ENCODE measurements around the gene NATD1. TPM values are rescaled to one million over a fixed set of nuclear protein-coding genes. Genes with fewer than 3 reads are reported as not detected.
A peak's percentile ranks its signal among the peaks of the same experiment; 100 is the strongest.

NATD1 gene
- total and polyA plus RNA-seq, 9 of the 15 experiments (the other 6 are each of a cell fraction or from before 2014, with no cell fraction given): 0.24 to 5.4 (median 1.6) TPM

DNA sequence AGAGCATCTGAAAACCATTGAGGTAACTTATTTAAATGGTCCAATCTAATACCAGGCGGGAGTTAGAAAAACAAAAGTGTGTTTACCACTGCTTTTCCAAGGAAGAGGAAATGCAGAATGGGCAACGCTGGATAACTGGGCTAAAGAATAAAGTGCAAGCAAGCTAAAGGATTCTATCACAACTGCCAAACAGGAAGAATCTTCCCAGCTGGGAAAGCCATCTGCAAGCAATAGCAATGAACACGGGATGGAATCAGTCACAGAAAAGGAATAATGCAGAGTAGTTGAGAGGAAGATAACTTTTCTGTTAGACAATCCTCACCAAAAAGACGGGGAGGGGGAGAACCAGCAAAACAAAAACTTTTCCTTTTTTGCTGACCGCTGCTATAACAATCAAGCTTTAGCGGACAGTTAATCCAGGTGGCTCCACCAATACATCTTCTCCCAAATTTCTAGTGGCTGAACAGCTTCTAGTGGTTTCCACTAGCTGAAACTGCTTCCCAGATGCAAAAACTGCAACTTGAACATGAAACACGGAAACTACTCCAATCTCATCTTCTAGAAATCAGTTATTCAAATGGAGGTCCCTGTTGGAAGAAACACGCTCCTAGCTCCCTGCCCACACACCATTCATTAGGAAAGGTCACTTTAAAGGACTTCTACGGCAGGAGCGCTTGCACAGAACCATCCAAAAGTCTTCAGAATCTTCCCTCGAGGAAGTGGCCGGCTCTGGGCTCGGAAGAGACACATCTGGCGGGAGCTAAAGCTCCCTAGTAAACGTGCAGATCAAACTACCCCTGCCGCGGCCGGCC is 40.2 kb downstream of the NATD1 start:
- H2AFZ ChIP-seq (ENCODE audit: low read depth, low read length): no peak overlapping the region
- in situ Hi-C loops (cut with MboI): no loop called here
- H3K9me1 ChIP-seq (ENCODE audit: control insufficient read depth, insufficient read depth, low read length): no peaks in the 10 kb centered on the region
- FAIRE-seq (peak; percentile 15), DNase-seq (ENCODE audit: extremely low read depth in 1 of 4, low spot score in 3 of 4) (no peak), ATAC-seq (no peak)
- peaks cover 56% of the 10 kb centered on the region for H3K36me3 ChIP-seq (ENCODE audit: control insufficient read depth, insufficient read depth, low read length)
- H3K9me3 ChIP-seq (replicated peaks; ENCODE audit: control insufficient read depth, insufficient read depth, low read depth, low read length): no peaks in the 10 kb centered on the region
- POLR2A ChIA-PET: interaction anchor here (0.8 to 5.1 kb wide), 5 partner anchors 12 to 170 kb away, joined by 3 to 22 read pairs (median 3); partner anchors contain the start of gene USP22
- CTCF ChIA-PET (ENCODE audit: low intra/inter-chr PET ratio): no interaction called here
- TF ChIP-seq, protein P1, sequence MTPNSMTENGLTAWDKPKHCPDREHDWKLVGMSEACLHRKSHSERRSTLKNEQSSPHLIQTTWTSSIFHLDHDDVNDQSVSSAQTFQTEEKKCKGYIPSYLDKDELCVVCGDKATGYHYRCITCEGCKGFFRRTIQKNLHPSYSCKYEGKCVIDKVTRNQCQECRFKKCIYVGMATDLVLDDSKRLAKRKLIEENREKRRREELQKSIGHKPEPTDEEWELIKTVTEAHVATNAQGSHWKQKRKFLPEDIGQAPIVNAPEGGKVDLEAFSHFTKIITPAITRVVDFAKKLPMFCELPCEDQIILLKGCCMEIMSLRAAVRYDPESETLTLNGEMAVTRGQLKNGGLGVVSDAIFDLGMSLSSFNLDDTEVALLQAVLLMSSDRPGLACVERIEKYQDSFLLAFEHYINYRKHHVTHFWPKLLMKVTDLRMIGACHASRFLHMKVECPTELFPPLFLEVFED (CRISPR knock-in tag; conservative IDR thresholded peaks at IDR 0.05): no peak
- TF ChIP-seq HCFC1 (IDR thresholded peaks at IDR 0.05; ENCODE audit: low read depth, low read length): no peak
- TF ChIP-seq, protein P2, sequence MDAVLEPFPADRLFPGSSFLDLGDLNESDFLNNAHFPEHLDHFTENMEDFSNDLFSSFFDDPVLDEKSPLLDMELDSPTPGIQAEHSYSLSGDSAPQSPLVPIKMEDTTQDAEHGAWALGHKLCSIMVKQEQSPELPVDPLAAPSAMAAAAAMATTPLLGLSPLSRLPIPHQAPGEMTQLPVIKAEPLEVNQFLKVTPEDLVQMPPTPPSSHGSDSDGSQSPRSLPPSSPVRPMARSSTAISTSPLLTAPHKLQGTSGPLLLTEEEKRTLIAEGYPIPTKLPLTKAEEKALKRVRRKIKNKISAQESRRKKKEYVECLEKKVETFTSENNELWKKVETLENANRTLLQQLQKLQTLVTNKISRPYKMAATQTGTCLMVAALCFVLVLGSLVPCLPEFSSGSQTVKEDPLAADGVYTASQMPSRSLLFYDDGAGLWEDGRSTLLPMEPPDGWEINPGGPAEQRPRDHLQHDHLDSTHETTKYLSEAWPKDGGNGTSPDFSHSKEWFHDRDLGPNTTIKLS (IDR thresholded peaks at IDR 0.05; ENCODE audit: borderline replicate concordance, low read depth): no peak
- peak; percentile 49; the same call in 1 of the 2 replicates for TF ChIP-seq ZNF316 (IDR thresholded peaks at IDR 0.05)
- 0 out of 4 replicates have a peak, but pooled peaks of 1 of the 2 experiments have one; percentile 6 for TF ChIP-seq UBTF (IDR thresholded peaks at IDR 0.05; ENCODE audit: borderline replicate concordance in 1 of 2, low read depth in 2 of 2, low read length in 2 of 2)
- no peak for TF ChIP-seq KHSRP (IDR thresholded peaks at IDR 0.05)
- no peak for TF ChIP-seq NR2F6 (CRISPR knock-in tag; IDR thresholded peaks at IDR 0.05)
- TF ChIP-seq SIN3A (IDR thresholded peaks at IDR 0.05; ENCODE audit: borderline replicate concordance in 2 of 2, control insufficient read depth in 1 of 2, low read depth in 2 of 2, low read length in 2 of 2): 0 out of 4 replicates have a peak, but pooled peaks of 1 of the 2 experiments have one; percentile 12
- no peak for TF ChIP-seq IFI16 (CRISPR knock-in tag; IDR thresholded peaks at IDR 0.05)
- TF ChIP-seq, protein P3, sequence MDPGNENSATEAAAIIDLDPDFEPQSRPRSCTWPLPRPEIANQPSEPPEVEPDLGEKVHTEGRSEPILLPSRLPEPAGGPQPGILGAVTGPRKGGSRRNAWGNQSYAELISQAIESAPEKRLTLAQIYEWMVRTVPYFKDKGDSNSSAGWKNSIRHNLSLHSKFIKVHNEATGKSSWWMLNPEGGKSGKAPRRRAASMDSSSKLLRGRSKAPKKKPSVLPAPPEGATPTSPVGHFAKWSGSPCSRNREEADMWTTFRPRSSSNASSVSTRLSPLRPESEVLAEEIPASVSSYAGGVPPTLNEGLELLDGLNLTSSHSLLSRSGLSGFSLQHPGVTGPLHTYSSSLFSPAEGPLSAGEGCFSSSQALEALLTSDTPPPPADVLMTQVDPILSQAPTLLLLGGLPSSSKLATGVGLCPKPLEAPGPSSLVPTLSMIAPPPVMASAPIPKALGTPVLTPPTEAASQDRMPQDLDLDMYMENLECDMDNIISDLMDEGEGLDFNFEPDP (CRISPR knock-in tag; IDR thresholded peaks at IDR 0.05): no peak
- no peak for TF ChIP-seq ZNF143 (CRISPR knock-in tag; IDR thresholded peaks at IDR 0.05)
- H3K4me1 ChIP-seq (replicated peaks in 1 of 2; ENCODE audit: control insufficient read depth in 2 of 2, insufficient read depth in 2 of 2, low read length in 2 of 2): peaks cover 20 to 30% of the 10 kb centered on the region in 2 experiments; a peak in 4 of 5 replicates
- peak overlapping the region; percentile 97 to 99 for H3K9ac ChIP-seq (ENCODE audit: insufficient read depth in 1 of 2, low read depth in 2 of 2, low read length in 2 of 2)
- BruUV-seq (replicated peaks): TSS peak; percentile 52
- peaks cover 15% of the 10 kb centered on the region for H4K20me1 ChIP-seq (replicated peaks; ENCODE audit: control insufficient read depth, insufficient read depth, low read length)
- H3K4me2 ChIP-seq (ENCODE audit: insufficient read depth, low read length): peak overlapping the region; percentile 94
- H3K27me3 ChIP-seq (ENCODE audit: control insufficient read depth in 2 of 2, insufficient read depth in 2 of 2, low read length in 2 of 2): no peaks in the 10 kb centered on the region
- WGBS (ENCODE audit: insufficient coverage, low coverage, missing lambda C conversion rate): 2% methylated on average over 15 of the region's 18 CpGs
- peaks cover 95% of the 10 kb centered on the region for H3K79me2 ChIP-seq (ENCODE audit: control insufficient read depth, insufficient read depth, low read length)
- intact Hi-C loops (cut with micrococcal nuclease): no loop called here
- H3K4me3 ChIP-seq: peak overlapping the region; percentile 96
- peak overlapping the region; percentile 98 for H3K27ac ChIP-seq (ENCODE audit: extremely low read depth, low read depth, low read length)

Measured in K562 (cell line).